GM19372 (cell line): Measurements from ENCODE around the gene BAHD1.

Experiments used
- ATAC-seq: cut with Tn5 transposase; IDR thresholded peaks from one replicate; pipeline ENCODE4 v1.9.1; 2021; ENCODE audit warnings: mild to moderate bottlenecking, low read depth, moderate library complexity; ENCODE audit not compliant: unreplicated experiment

Gene BAHD1

GRCh38 chr15:40464595-40465185 lies 23.9 kb downstream of the BAHD1 start:
- ATAC-seq: no peak

GRCh38 chr15:40465939-40466338 lies 25.2 kb downstream of the BAHD1 start:
- no peak for ATAC-seq

DNA sequence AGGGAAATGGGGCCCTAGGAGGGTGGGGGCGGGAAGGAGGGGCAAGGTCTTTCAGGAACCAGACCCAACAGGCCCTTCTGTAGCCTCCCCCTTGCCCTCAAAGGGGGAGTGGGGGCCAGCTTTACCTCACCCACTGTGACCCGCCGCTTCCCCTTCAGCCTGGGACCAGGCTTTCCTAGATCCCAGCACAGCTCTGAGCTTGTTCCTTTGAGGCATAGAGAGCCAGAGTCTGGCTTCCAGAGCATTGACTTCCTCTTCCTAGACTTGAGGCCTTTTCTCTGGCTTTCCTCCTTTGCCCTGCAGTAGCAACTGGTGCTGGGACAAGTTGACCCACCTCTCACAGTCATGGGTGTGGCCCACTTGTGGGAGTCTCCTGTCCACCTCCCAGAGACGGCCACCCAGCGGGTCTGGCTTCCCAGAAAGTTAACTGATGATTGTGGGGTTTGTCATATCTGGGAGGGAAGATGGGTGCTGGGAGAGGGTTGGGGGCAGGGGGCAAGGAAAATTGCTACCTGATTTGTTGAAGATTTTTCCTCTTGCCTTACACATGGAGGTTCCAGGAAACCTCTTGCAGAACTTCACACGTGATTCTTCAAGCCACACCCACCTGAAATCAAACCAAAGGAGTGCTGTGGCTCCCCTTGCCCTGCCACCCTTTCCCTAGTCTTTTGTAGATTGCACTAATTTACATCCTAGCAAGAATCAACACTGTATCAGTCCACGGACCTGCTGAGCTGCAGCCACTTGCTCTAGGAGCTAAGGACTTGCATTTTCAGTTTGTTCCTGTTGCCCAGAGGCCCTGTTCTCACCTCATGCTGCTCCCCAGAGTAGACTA lies 25.9 kb downstream of the BAHD1 start:
- ATAC-seq: no peak

DNA sequence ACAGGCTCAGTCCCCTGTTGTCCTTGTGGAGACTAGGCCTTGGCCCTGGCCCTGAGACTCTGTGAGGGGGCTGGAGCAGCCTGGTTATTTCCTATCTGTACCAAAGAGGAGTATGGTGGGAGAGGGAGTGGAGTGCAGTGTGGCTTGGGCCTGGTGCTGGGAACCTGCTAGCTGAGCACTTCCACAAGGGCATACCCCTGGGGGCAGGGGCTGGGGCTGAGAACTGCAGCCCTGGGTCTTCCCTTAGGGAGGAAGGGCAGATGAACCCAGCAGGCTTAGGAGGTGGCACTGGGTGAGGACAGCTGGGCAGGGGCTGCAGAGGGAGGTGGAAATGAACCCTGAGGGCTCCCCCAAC lies 26.5 kb downstream of the BAHD1 start:
- ATAC-seq: no peak

- no peak for ATAC-seq
Measured at GRCh38 chr15:40468898-40469331, 28.2 kb downstream of the BAHD1 start.

GRCh38 chr15:40469776-40470390 lies 29.1 kb downstream of the BAHD1 start:
- ATAC-seq: no peak

DNA sequence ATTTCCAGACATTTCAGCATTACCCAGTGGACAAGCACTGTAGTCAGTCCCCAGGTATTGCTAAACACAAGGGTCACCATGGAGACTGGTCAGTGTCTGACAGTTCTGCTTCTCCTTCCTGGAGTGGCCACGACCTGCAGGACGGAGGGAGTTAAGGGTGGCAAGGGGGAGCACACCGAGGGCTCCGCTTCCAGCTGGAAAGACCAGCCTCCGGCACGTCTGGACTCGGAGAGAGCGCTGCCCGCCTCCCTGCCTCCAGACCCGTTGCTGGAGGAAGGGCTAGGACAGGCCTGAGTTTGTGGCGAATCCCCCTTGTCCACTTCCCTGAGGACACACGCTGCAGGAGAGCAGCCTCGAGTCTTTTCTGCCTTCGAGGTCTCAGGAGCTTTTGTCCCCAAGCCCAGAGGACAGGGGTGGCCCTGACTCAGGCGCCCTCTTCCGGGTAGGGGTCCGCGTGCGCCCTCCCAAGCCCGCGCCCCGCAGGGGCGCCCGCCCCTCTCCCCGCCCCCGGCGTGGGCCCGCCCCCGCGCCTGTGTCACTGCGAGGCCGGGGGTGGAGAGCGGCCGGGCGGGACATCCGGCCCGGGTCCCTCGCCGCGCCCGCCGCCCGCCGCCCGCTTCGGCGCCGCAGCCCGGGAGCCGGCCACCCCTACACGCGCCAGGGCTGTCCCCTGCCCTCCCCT lies 29.8 kb downstream of the BAHD1 start, which contains the start of gene CHST14:
Gene CHST14, plus strand, starts transcription at position 562 of the 682 bp plus-strand sequence. CDS start 230 bp downstream, outside the sequence.
- peak; percentile 62 for ATAC-seq

DNA sequence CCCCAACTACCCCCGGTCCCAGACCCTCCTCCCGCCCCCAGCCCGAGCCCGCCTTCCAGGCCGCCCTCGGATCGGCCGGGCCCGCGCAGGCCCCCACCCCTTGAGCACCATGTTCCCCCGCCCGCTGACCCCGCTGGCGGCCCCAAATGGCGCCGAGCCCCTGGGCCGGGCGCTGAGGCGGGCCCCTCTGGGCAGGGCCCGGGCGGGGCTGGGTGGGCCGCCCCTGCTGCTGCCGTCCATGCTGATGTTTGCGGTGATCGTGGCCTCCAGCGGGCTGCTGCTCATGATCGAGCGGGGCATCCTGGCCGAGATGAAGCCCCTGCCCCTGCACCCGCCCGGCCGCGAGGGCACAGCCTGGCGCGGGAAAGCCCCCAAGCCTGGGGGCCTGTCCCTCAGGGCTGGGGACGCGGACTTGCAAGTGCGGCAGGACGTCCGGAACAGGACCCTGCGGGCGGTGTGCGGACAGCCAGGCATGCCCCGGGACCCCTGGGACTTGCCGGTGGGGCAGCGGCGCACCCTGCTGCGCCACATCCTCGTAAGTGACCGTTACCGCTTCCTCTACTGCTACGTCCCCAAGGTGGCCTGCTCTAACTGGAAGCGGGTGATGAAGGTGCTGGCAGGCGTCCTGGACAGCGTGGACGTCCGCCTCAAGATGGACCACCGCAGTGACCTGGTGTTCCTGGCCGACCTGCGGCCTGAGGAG lies 30.5 kb downstream of the BAHD1 start:
- ATAC-seq: peak; percentile 32

DNA sequence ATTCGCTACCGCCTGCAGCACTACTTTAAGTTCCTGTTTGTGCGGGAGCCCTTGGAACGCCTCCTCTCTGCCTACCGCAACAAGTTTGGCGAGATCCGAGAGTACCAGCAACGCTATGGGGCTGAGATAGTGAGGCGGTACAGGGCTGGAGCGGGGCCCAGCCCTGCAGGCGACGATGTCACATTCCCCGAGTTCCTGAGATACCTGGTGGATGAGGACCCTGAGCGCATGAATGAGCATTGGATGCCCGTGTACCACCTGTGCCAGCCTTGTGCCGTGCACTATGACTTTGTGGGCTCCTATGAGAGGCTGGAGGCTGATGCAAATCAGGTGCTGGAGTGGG lies 31.0 kb downstream of the BAHD1 start:
- ATAC-seq: peak; percentile 12

DNA sequence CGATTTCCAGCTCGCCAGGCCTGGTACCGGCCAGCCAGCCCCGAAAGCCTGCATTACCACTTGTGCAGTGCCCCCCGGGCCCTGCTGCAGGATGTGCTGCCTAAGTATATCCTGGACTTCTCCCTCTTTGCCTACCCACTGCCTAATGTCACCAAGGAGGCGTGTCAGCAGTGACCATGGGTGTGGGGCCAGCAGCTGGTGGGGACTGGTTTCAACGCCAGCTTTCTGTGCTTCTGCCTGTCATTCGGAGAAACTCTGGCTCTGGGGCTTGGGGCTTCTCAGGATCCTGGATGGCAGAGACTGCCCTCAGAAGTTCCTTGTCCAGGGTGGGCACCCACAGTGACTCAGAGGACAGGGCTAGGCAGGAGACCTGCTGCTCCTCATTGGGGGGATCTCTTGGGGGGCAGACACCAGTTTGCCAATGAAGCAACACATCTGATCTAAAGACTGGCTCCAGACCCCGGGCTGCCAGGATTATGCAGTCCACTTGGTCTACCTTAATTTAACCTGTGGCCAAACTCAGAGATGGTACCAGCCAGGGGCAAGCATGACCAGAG lies 31.5 kb downstream of the BAHD1 start:
- ATAC-seq: no peak

- no peak for ATAC-seq
Measured at GRCh38 chr15:40474581-40474980, 33.8 kb downstream of the BAHD1 start.

GRCh38 chr15:40477642-40478327 lies 37.0 kb downstream of the BAHD1 start:
- ATAC-seq: no peak

GRCh38 chr15:40479024-40479423 lies 38.3 kb downstream of the BAHD1 start:
- no peak for ATAC-seq

GRCh38 chr15:40481341-40482074 lies 40.8 kb downstream of the BAHD1 start:
- ATAC-seq: no peak

DNA sequence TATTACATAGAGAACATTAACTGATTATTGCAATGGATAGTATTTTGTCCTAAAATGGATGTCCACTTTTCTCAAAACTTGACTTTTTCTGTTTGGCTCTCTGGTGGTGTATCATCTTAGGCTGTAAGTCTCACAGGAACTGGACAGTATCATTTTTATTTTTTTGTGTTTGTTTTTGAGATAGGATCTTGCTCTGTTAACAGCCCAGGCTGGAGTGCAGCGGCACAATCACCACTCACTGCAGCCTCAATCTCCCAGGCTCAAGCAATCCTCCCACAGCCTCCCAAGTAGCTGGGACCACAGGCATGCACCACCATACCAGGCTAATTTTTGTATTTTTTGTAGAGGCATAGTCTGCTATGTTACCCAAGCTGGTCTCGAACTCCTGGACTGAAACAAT lies 43.2 kb downstream of the BAHD1 start:
- ATAC-seq: no peak

DNA sequence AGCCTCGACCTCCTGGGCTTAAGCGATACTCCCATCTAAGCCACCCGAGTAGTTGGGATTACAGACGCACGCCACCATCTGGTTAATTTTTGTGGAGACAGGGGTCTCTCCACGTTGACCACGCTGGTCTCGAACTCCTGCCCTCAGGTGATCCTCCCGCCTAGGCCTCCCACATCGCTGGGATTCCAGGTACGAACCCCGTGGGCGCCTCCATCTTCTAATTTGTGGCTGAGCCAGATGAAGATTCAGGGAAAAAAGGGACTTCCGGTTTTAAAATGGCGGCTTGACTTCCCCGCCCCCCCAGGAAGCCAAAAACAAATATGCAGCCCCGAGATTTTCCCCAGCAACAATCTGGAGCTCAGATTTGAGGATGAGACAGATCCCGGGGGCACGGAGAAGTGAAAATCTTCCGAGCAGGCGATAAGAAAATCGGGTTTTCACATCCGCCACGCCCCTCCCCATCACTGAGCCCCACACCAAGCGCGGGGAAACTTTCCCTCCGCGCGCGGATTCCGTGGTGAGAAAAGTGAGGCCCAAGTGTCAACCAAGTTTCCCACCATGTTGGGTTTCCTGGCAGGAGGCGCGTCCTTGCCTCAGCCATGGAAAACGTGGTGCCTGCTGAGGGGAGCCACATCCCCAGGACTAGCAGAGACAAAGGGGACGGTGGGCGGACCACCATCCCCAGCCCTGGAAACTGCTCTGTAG lies 45.5 kb downstream of the BAHD1 start:
- ATAC-seq: no peak

- ATAC-seq: no peak
Measured at GRCh38 chr15:40487816-40488682, 47.3 kb downstream of the BAHD1 start.
